ENCODE results near the gene OXT. TPM values are rescaled to one million over a fixed set of nuclear protein-coding genes. Genes with fewer than 3 reads are reported as not detected.
A peak's percentile ranks its signal among the peaks of the same experiment; 100 is the strongest.

The OXT gene
- total and polyA plus RNA-seq, 2 of the 13 experiments (the other 11 are each of a cell fraction or from before 2014, with no cell fraction given) = not detected

DNA sequence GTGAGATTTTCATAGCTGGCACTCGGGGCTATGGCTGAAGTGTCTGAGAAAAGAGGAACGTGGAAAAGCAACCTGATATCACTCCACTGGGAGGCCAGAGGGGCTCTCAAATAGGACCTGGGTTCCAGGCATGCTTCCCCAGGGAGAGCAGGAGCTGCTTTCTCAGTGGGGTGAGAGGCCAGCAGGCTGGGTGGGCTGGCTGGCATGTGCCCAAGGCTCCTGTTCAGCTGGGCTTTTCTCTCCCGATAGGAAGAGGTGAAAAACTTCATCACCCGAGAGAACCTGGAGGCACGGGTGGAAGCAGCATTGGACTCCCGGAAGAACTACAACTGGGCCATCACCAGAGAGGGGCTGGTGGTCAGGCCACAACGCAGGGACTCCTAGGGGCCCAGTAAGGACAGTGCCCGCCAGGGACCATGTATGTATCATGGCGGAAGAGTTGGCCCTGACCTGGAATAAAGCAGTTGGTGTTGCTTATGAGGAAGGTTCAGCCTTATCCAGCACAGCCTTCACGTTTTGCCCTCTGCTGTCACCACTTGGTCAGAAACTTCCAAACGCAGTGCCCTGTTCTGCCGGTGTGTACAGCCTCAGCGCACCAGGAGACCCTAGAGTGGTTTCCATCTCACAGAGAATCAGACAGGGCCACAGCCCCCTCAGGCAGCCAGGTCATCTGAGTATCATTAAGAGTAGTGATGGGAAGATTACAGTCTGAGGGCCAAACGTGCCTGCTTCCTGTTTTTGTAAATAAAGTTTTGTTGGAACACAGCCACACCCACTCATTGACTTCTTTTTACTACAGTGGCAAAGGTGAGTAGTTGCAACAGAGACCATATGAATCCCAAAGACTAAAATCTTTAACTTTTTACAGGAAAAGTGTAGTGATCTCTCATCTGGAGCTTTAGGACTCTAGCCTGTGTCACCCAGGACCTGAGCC lies 23.7 kb upstream of the OXT start (continued):
- TF ChIP-seq, protein P1, sequence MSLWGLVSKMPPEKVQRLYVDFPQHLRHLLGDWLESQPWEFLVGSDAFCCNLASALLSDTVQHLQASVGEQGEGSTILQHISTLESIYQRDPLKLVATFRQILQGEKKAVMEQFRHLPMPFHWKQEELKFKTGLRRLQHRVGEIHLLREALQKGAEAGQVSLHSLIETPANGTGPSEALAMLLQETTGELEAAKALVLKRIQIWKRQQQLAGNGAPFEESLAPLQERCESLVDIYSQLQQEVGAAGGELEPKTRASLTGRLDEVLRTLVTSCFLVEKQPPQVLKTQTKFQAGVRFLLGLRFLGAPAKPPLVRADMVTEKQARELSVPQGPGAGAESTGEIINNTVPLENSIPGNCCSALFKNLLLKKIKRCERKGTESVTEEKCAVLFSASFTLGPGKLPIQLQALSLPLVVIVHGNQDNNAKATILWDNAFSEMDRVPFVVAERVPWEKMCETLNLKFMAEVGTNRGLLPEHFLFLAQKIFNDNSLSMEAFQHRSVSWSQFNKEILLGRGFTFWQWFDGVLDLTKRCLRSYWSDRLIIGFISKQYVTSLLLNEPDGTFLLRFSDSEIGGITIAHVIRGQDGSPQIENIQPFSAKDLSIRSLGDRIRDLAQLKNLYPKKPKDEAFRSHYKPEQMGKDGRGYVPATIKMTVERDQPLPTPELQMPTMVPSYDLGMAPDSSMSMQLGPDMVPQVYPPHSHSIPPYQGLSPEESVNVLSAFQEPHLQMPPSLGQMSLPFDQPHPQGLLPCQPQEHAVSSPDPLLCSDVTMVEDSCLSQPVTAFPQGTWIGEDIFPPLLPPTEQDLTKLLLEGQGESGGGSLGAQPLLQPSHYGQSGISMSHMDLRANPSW (CRISPR knock-in tag; IDR thresholded peaks at IDR 0.05; ENCODE audit: borderline replicate concordance) = 0 out of 2 replicates have a peak, but pooled peaks have one; percentile 1
- peak; percentile 41; the same call in 1 of the 2 replicates for TF ChIP-seq NRL (CRISPR knock-in tag; IDR thresholded peaks at IDR 0.05; ENCODE audit: borderline replicate concordance)
- TF ChIP-seq MAFF (IDR thresholded peaks at IDR 0.05; ENCODE audit: low read depth, low read length) = no peak
- TF ChIP-seq, protein P2, sequence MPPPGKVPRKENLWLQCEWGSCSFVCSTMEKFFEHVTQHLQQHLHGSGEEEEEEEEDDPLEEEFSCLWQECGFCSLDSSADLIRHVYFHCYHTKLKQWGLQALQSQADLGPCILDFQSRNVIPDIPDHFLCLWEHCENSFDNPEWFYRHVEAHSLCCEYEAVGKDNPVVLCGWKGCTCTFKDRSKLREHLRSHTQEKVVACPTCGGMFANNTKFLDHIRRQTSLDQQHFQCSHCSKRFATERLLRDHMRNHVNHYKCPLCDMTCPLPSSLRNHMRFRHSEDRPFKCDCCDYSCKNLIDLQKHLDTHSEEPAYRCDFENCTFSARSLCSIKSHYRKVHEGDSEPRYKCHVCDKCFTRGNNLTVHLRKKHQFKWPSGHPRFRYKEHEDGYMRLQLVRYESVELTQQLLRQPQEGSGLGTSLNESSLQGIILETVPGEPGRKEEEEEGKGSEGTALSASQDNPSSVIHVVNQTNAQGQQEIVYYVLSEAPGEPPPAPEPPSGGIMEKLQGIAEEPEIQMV (CRISPR knock-in tag; IDR thresholded peaks at IDR 0.05; ENCODE audit: low read depth) = no peak
- TF ChIP-seq ZBTB38 (CRISPR knock-in tag; IDR thresholded peaks at IDR 0.05) = peak; percentile 56; the same call in 1 of the 2 replicates
- 0 out of 2 replicates have a peak, but pooled peaks have one; percentile 26 for TF ChIP-seq ARNTL (CRISPR knock-in tag; IDR thresholded peaks at IDR 0.05)
- TF ChIP-seq SRSF1 (optimal IDR thresholded peaks at IDR 0.05; ENCODE audit: low read depth, low read length) = peak; percentile 39
- TF ChIP-seq, protein P3, sequence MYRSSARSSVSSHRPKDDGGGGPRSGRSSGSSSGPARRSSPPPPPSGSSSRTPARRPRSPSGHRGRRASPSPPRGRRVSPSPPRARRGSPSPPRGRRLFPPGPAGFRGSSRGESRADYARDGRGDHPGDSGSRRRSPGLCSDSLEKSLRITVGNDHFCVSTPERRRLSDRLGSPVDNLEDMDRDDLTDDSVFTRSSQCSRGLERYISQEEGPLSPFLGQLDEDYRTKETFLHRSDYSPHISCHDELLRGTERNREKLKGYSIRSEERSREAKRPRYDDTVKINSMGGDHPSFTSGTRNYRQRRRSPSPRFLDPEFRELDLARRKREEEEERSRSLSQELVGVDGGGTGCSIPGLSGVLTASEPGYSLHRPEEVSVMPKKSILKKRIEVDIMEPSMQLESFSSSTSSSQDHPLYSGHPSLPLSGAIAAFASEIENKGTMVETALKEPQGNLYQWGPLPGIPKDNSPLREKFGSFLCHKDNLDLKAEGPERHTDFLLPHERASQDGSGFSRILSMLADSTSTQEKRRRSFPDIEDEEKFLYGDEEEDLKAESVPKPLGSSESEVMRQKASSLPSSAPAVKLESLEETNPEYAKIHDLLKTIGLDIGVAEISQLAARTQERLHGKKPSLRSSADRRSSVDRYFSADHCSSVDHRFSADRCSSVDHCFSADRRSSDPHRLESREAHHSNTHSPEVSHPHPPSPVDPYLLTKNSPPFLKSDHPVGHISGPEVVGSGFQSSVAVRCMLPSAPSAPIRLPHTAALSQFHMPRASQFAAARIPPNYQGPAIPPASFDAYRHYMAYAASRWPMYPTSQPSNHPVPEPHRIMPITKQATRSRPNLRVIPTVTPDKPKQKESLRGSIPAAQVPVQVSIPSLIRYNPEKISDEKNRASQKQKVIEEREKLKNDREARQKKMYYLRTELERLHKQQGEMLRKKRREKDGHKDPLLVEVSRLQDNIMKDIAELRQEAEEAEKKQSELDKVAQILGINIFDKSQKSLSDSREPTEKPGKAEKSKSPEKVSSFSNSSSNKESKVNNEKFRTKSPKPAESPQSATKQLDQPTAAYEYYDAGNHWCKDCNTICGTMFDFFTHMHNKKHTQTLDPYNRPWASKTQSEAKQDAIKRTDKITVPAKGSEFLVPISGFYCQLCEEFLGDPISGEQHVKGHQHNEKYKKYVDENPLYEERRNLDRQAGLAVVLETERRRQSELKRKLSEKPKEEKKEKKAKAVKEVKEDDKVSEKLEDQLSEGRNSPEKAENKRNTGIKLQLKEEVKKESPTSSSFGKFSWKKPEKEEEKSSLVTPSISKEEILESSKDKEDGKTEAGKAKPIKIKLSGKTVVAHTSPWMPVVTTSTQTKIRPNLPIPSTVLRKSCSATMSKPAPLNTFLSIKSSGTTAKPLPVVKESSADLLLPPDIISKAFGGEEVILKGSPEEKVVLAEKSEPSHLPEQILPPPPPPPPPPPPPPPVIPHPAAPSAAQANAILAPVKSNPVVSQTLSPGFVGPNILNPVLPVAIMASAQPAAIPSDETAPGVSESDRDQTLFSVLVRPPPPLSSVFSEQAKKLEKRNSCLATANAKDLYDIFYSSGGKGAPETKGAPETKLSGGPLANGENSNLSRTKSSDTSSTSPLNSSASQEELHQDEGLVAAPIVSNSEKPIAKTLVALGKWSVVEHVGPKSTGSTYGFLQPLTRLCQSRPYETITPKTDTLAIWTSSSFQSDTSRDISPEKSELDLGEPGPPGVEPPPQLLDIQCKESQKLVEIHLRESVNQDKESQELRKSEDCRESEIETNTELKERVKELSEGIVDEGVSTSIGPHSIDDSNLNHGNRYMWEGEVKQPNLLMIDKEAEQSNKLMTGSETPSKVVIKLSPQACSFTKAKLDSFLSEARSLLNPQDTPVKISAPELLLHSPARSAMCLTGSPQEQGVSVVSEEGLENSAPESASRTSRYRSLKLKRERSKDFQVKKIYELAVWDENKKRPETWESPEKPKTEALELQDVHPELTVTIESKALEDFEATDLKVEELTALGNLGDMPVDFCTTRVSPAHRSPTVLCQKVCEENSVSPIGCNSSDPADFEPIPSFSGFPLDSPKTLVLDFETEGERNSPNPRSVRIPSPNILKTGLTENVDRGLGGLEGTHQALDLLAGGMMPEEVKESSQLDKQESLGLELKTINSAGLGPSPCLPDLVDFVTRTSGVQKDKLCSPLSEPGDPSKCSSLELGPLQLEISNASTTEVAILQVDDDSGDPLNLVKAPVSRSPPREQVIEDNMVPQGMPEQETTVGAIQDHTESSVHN (CRISPR knock-in tag; IDR thresholded peaks at IDR 0.05) = peak; percentile 74; the same call in 1 of the 2 replicates
- TF ChIP-seq ETV5 (CRISPR knock-in tag; IDR thresholded peaks at IDR 0.05; ENCODE audit: borderline replicate concordance) = peak; percentile 34; the same call in 1 of the 2 replicates
